SJCRH30 (cell line): Measurements from ENCODE around the gene SYT3. TPM values are rescaled to one million over a fixed set of nuclear protein-coding genes. Genes with fewer than 3 reads are reported as not detected.

ENCODE experiments used
- DNase-seq, 2 experiments: peaks; one replicate each; pipeline ENCODE4 v3.0.0-alpha.2; 2015 to 2020
- H3K27ac ChIP-seq: fragments of 250-450 bp; sonication (Bioruptor Pico); 2 replicates; pipeline ENCODE4 v1.5.1; 2020; ENCODE audit warnings: mild to moderate bottlenecking, moderate library complexity
- H3K27me3 ChIP-seq: fragments of 250-450 bp; sonication (Bioruptor Pico); 2 replicates; pipeline ENCODE4 v1.5.1; 2020; ENCODE audit warnings: mild to moderate bottlenecking, moderate library complexity
- H3K36me3 ChIP-seq: fragments of 250-450 bp; sonication (Bioruptor Pico); 2 replicates; pipeline ENCODE4 v1.5.1; 2020; ENCODE audit warnings: mild to moderate bottlenecking, moderate library complexity
- H3K4me1 ChIP-seq: fragments of 250-450 bp; sonication (Bioruptor Pico); 2 replicates; pipeline ENCODE4 v1.5.1; 2020; ENCODE audit warnings: mild to moderate bottlenecking, moderate library complexity
- H3K4me3 ChIP-seq: fragments of 250-450 bp; sonication (Bioruptor Pico); 2 replicates; pipeline ENCODE4 v1.5.1; 2020; ENCODE audit warnings: mild to moderate bottlenecking, moderate library complexity
- H3K9me3 ChIP-seq: fragments of 250-450 bp; sonication (Bioruptor Pico); replicated peaks from 2 replicates; pipeline ENCODE4 v1.5.1; 2020; ENCODE audit warnings: mild to moderate bottlenecking, moderate library complexity
- total RNA-seq: library from RNA; depleted of rRNA; stranded (reverse); fragments of >200 nt; shearing (Covaris generic); gene quantifications from 2 replicates; pipeline ENCODE4 v1.2.3, GENCODE V29; 2014

The SYT3 gene
- total RNA-seq, 1 experiment from 2014 or later: 1.8 TPM

GRCh38 chr19:50667759-50668231 lies 28.1 kb upstream of the SYT3 start:
- no peak for DNase-seq
- no peaks in the 10 kb centered on the region for H3K36me3 ChIP-seq
- H3K4me1 ChIP-seq: no peaks in the 10 kb centered on the region
- H3K27me3 ChIP-seq: peaks cover 5% of the 10 kb centered on the region; the same call in 1 of the 2 replicates
- no peak overlapping the region for H3K4me3 ChIP-seq
- no peaks in the 10 kb centered on the region for H3K9me3 ChIP-seq
- no peak overlapping the region for H3K27ac ChIP-seq

GRCh38 chr19:50667177-50667758 lies 27.6 kb upstream of the SYT3 start:
- Histone ChIP-seq H3K36me3 (no peaks in the 10 kb centered on the region), H3K9me3 (no peaks in the 10 kb centered on the region), H3K27me3 (0 out of 2 replicates have a peak, but pooled peaks cover 5% of the 10 kb centered on the region), H3K4me3 (no peak overlapping the region), H3K4me1 (no peaks in the 10 kb centered on the region), H3K27ac (no peak overlapping the region)
- DNase-seq: no peak

GRCh38 chr19:50666346-50667176 lies 26.9 kb upstream of the SYT3 start:
- Histone ChIP-seq H3K36me3 (no peaks in the 10 kb centered on the region), H3K4me1 (no peaks in the 10 kb centered on the region), H3K9me3 (no peaks in the 10 kb centered on the region), H3K4me3 (no peak overlapping the region), H3K27ac (no peak overlapping the region), H3K27me3 (0 out of 2 replicates have a peak, but pooled peaks cover 2% of the 10 kb centered on the region)
- no peak for DNase-seq

- no peak for DNase-seq
- Histone ChIP-seq H3K27ac (no peak overlapping the region), H3K4me3 (no peak overlapping the region), H3K9me3 (no peaks in the 10 kb centered on the region), H3K27me3 (no peaks in the 10 kb centered on the region), H3K4me1 (no peaks in the 10 kb centered on the region), H3K36me3 (no peaks in the 10 kb centered on the region)
Measured at GRCh38 chr19:50664204-50664603, 24.5 kb upstream of the SYT3 start.

GRCh38 chr19:50663482-50663790 lies 23.8 kb upstream of the SYT3 start:
- Histone ChIP-seq H3K27me3 (no peaks in the 10 kb centered on the region), H3K27ac (no peak overlapping the region), H3K36me3 (no peaks in the 10 kb centered on the region), H3K4me1 (no peaks in the 10 kb centered on the region), H3K4me3 (no peak overlapping the region), H3K9me3 (no peaks in the 10 kb centered on the region)
- peak in 1 of 2 experiments; percentile 14 for DNase-seq

GRCh38 chr19:50662651-50663481 lies 23.2 kb upstream of the SYT3 start:
- DNase-seq: no peak
- Histone ChIP-seq H3K27me3 (no peaks in the 10 kb centered on the region), H3K4me1 (no peaks in the 10 kb centered on the region), H3K27ac (no peak overlapping the region), H3K36me3 (no peaks in the 10 kb centered on the region), H3K9me3 (no peaks in the 10 kb centered on the region), H3K4me3 (no peak overlapping the region)

- Histone ChIP-seq H3K4me1 (no peaks in the 10 kb centered on the region), H3K27ac (no peak overlapping the region), H3K4me3 (no peak overlapping the region), H3K36me3 (no peaks in the 10 kb centered on the region), H3K27me3 (no peaks in the 10 kb centered on the region), H3K9me3 (no peaks in the 10 kb centered on the region)
- DNase-seq: no peak
Measured at GRCh38 chr19:50661766-50662650, 22.3 kb upstream of the SYT3 start.

- H3K4me3 ChIP-seq: no peak overlapping the region
- DNase-seq: no peak
- no peaks in the 10 kb centered on the region for H3K4me1 ChIP-seq
- no peaks in the 10 kb centered on the region for H3K27me3 ChIP-seq
- H3K27ac ChIP-seq: no peak overlapping the region
- H3K9me3 ChIP-seq: no peaks in the 10 kb centered on the region
- H3K36me3 ChIP-seq: no peaks in the 10 kb centered on the region
Measured at GRCh38 chr19:50661023-50661422, 21.3 kb upstream of the SYT3 start.

GRCh38 chr19:50660088-50660366 lies 20.3 kb upstream of the SYT3 start:
- H3K27ac ChIP-seq: no peak overlapping the region

GRCh38 chr19:50659318-50660087 lies 19.8 kb upstream of the SYT3 start:
- Histone ChIP-seq H3K36me3 (no peaks in the 10 kb centered on the region), H3K27ac (no peak overlapping the region), H3K27me3 (no peaks in the 10 kb centered on the region), H3K4me1 (no peaks in the 10 kb centered on the region), H3K4me3 (no peak overlapping the region), H3K9me3 (no peaks in the 10 kb centered on the region)
- DNase-seq: no peak

More at GRCh38 chr19:50660088-50660366, 20.3 kb upstream of the SYT3 start:
- H3K27me3 ChIP-seq: no peaks in the 10 kb centered on the region
- H3K36me3 ChIP-seq: no peaks in the 10 kb centered on the region
- no peak overlapping the region for H3K4me3 ChIP-seq
- H3K9me3 ChIP-seq: no peaks in the 10 kb centered on the region
- H3K4me1 ChIP-seq: no peaks in the 10 kb centered on the region
- no peak for DNase-seq

GRCh38 chr19:50658441-50659317 lies 19.0 kb upstream of the SYT3 start:
- Histone ChIP-seq H3K9me3 (no peaks in the 10 kb centered on the region), H3K27ac (no peak overlapping the region), H3K27me3 (no peaks in the 10 kb centered on the region), H3K4me1 (no peaks in the 10 kb centered on the region), H3K36me3 (no peaks in the 10 kb centered on the region), H3K4me3 (no peak overlapping the region)
- DNase-seq: no peak

- no peak for DNase-seq
- no peaks in the 10 kb centered on the region for H3K9me3 ChIP-seq
- no peak overlapping the region for H3K27ac ChIP-seq
- H3K4me3 ChIP-seq: no peak overlapping the region
- no peaks in the 10 kb centered on the region for H3K36me3 ChIP-seq
- no peaks in the 10 kb centered on the region for H3K4me1 ChIP-seq
- H3K27me3 ChIP-seq: no peaks in the 10 kb centered on the region
Measured at GRCh38 chr19:50657712-50658440, 18.2 kb upstream of the SYT3 start.
